ENCODE data around the gene PIK3R6.

The PIK3R6 gene

GRCh38 chr17:8792646-8793045, 74.8 kb downstream of the PIK3R6 start:
- DNase-seq, result no peak

GRCh38 chr17:8791910-8792270, 75.6 kb downstream of the PIK3R6 start:
- no peak for DNase-seq

GRCh38 chr17:8791248-8791909, 76.1 kb downstream of the PIK3R6 start:
- no peak for DNase-seq

GRCh38 chr17:8789743-8790142, 77.7 kb downstream of the PIK3R6 start:
- DNase-seq, result no peak

GRCh38 chr17:8788998-8789397, 78.5 kb downstream of the PIK3R6 start:
- DNase-seq, result no peak

GRCh38 chr17:8785547-8786413, 81.7 kb downstream of the PIK3R6 start:
- DNase-seq, result peak; percentile 86

GRCh38 chr17:8782176-8782575, 85.3 kb downstream of the PIK3R6 start:
- DNase-seq, result no peak

GRCh38 chr17:8781776-8782175, 85.7 kb downstream of the PIK3R6 start:
- DNase-seq, result no peak

GRCh38 chr17:8776881-8777280, 90.6 kb downstream of the PIK3R6 start:
- no peak for DNase-seq

- DNase-seq, result no peak
These were observed 91.2 kb downstream of the PIK3R6 start for GRCh38 chr17:8776248-8776647.

- no peak for DNase-seq
These were observed 100.7 kb downstream of the PIK3R6 start for GRCh38 chr17:8766731-8767130.

GRCh38 chr17:8762012-8762411, 105.5 kb downstream of the PIK3R6 start:
- DNase-seq, result no peak

- DNase-seq, result no peak
These were observed 109.3 kb downstream of the PIK3R6 start, which contains the start of gene SPDYE4 for GRCh38 chr17:8758137-8758596. SPDYE4 (minus strand) TSS chr17:8758546; CDS start chr17:8758382, 164 bp downstream.

- no peak for DNase-seq
These were observed 110.3 kb downstream of the PIK3R6 start for GRCh38 chr17:8757189-8757588.

- DNase-seq, result no peak
These were observed 111.8 kb downstream of the PIK3R6 start for GRCh38 chr17:8755590-8756255.

GRCh38 chr17:8754890-8755289, 112.6 kb downstream of the PIK3R6 start:
- DNase-seq, result no peak

GRCh38 chr17:8753976-8754440, 113.5 kb downstream of the PIK3R6 start:
- DNase-seq, result no peak

- no peak for DNase-seq
These were observed 114.1 kb downstream of the PIK3R6 start for GRCh38 chr17:8753136-8753975.

All from activated effector memory CD4-positive, alpha-beta T cell treated with anti-CD3 and anti-CD28 coated beads, Interleukin-2, amount 50 U/mL, for 16 hours (primary cell).